HG03108 (cell line): ENCODE data around the gene CNTN5.

Experiments used
- ATAC-seq: cut with Tn5 transposase; IDR thresholded peaks from one replicate; pipeline ENCODE4 v1.9.1; 2021; ENCODE audit warnings: moderate library complexity; ENCODE audit not compliant: unreplicated experiment

Gene CNTN5

GRCh38 chr11:99162819-99163218 lies 142.1 kb downstream of the CNTN5 start:
- ATAC-seq: no peak

GRCh38 chr11:99170591-99170990 lies 149.8 kb downstream of the CNTN5 start:
- ATAC-seq: no peak

GRCh38 chr11:99171330-99171729 lies 150.6 kb downstream of the CNTN5 start:
- no peak for ATAC-seq

GRCh38 chr11:99176430-99176829 lies 155.7 kb downstream of the CNTN5 start:
- ATAC-seq: no peak

GRCh38 chr11:99177446-99177845 lies 156.7 kb downstream of the CNTN5 start:
- ATAC-seq: no peak

GRCh38 chr11:99184146-99184545 lies 163.4 kb downstream of the CNTN5 start:
- ATAC-seq: no peak

- ATAC-seq: no peak
Measured at GRCh38 chr11:99188221-99188620, 167.5 kb downstream of the CNTN5 start.

GRCh38 chr11:99192716-99193115 lies 172.0 kb downstream of the CNTN5 start:
- no peak for ATAC-seq

- no peak for ATAC-seq
Measured at GRCh38 chr11:99197477-99197876, 176.7 kb downstream of the CNTN5 start.

- no peak for ATAC-seq
Measured at GRCh38 chr11:99198215-99198614, 177.5 kb downstream of the CNTN5 start.

- ATAC-seq: no peak
Measured at GRCh38 chr11:99199341-99199740, 178.6 kb downstream of the CNTN5 start.

GRCh38 chr11:99200720-99201119 lies 180.0 kb downstream of the CNTN5 start:
- ATAC-seq: no peak

- ATAC-seq: no peak
Measured at GRCh38 chr11:99208813-99209212, 188.1 kb downstream of the CNTN5 start.

- ATAC-seq: no peak
Measured at GRCh38 chr11:99229544-99229943, 208.8 kb downstream of the CNTN5 start.

GRCh38 chr11:99234534-99234933 lies 213.8 kb downstream of the CNTN5 start:
- ATAC-seq: no peak

GRCh38 chr11:99238401-99238800 lies 217.7 kb downstream of the CNTN5 start:
- no peak for ATAC-seq

GRCh38 chr11:99240192-99241030 lies 219.7 kb downstream of the CNTN5 start:
- no peak for ATAC-seq

- no peak for ATAC-seq
Measured at GRCh38 chr11:99241066-99241465, 220.3 kb downstream of the CNTN5 start.

- ATAC-seq: no peak
Measured at GRCh38 chr11:99244613-99245012, 223.9 kb downstream of the CNTN5 start.

- no peak for ATAC-seq
Measured at GRCh38 chr11:99246199-99246598, 225.4 kb downstream of the CNTN5 start.

- ATAC-seq: no peak
Measured at GRCh38 chr11:99256614-99257013, 235.9 kb downstream of the CNTN5 start.

- no peak for ATAC-seq
Measured at GRCh38 chr11:99257131-99257530, 236.4 kb downstream of the CNTN5 start.

GRCh38 chr11:99260696-99261095 lies 239.9 kb downstream of the CNTN5 start:
- no peak for ATAC-seq
